GM12873 (cell line): ENCODE measurements around the gene BLCAP.

Experiments used
- CTCF ChIP-seq: IDR thresholded peaks from 2 replicates; pipeline ENCODE4 v1.5.1; 2012; ENCODE audit warnings: low read depth, mild to moderate bottlenecking, moderate library complexity, low read length, control low read depth; ENCODE audit not compliant: insufficient read depth; ENCODE audit errors: missing control alignments

BLCAP gene

DNA sequence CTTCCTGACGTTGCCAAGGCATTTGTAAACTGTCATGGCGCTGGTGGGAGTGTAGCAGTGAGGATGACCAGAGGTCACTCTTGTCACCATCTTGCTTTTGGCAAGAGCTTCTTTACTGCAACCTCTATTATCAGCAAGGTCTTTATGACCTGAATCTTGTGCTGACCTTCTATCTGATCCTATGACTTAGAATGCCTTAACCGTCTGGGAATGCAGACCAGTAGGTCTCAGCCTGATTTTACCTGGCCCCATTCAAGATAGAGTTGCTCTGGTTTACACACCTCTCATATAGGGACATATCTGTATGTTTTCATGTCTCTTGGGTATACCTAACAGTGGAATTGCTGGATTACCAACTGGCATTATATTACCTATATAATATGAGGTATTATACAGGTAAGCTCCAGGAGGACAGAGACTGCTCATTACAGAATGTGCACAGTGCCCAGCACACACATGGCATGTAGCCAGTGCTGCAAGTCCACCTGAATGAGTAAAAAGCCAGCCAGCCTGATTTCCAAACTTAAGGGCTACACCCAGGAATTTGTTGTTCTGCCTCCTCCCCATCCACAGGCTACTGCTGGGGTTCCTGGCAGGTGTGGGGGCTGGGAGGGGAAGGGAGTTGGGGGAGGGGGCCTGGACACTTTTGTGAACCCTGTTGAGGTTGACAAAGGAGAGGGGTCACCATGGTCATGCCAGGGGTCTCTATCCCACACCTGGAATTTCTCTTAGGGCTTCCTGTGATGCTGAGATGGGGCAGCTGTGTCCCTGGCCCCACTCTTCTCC lies 35.2 kb upstream of the BLCAP start:
- TF ChIP-seq CTCF, result no peak

DNA sequence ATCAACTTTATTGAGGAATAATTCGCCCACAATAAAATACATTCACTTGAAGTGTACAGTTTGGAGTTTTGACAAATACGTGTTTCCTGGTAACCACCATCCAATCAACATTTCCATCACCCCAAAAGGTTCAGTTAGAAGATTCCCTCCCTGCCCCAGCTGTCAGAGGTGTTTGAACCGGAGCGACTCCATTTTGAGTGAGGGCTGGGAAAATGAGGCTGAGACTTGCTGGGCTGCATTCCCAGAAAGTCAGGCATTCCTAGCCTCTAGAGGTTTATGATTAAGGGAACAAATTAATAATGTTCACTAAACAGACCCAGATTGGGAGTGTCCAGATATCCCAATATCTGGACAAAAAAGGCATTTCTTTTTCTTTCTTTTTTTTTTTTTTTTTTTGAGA lies 33.0 kb upstream of the BLCAP start:
- no peak for TF ChIP-seq CTCF

DNA sequence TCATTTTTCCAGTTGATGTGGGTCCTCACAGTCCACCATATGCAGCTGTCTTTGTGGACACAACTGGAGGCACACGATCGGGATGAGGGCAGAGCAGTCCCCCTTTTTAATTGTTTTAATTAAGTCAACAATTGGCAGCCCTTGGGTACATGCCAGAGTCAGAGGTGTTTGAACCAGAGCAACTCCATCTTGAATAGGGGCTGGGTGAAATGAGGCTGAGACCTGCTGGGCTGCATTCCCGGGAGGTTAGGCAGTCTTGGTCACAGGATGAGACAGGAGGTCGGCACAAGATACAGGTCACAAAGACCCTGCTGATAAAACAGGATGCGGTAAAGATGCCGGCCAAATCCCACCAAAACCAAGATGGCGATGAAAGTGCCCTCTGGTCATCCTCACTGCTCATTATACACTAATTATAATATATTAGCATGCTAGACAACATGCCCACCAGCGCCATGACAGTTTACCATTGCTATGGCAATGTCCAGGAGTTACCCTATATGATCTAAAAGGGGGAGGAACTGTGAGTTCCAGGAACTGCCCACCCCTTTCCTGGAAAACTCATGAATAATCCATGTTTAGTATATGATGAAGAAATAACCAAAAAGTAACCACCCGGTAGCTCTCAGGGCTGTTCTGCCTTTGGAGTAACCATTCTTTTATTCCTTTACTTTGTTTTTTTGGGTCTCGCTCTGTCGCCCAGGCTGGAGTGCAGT lies 31.8 kb upstream of the BLCAP start:
- no peak for TF ChIP-seq CTCF

GRCh38 chr20:37558779-37559178 lies 31.1 kb upstream of the BLCAP start:
- no peak for TF ChIP-seq CTCF

- no peak for TF ChIP-seq CTCF
Observed at GRCh38 chr20:37558306-37558705, 30.6 kb upstream of the BLCAP start.

- TF ChIP-seq CTCF, result no peak
Observed at GRCh38 chr20:37556538-37556937, 28.9 kb upstream of the BLCAP start.

GRCh38 chr20:37552415-37552814 lies 24.7 kb upstream of the BLCAP start:
- TF ChIP-seq CTCF, result no peak
